ENCODE results near the gene MMADHC.
"Not testable (repeated sequence)": the region's sequence is repeated elsewhere in the genome, so short reads cannot be mapped to it uniquely, and the experiment has no call there.

The MMADHC gene

GRCh38 chr2:149594411-149594810, 6.8 kb upstream of the MMADHC start:
- DNase-seq, result no peak

- DNase-seq, result no peak
Observed at GRCh38 chr2:149587950-149588487, 444 bp upstream of the MMADHC start.

DNA sequence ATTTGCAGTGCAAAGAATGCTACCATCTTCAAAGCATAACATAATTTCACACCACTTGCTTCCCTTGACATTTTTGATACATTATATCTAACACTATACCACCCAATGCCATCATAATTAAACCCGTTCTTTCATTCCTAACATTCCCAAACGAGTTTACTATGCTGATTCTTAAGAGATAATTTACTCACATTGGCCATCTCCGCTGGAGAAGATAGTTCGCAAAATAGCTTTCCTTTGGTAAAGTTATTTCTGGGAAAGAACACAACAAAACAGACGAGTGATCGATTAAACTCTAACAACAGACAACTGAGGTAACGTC, 716 bp downstream of the MMADHC start:
- no peak for DNase-seq

GRCh38 chr2:149586063-149586462, 1.5 kb downstream of the MMADHC start:
- no peak for DNase-seq

DNA sequence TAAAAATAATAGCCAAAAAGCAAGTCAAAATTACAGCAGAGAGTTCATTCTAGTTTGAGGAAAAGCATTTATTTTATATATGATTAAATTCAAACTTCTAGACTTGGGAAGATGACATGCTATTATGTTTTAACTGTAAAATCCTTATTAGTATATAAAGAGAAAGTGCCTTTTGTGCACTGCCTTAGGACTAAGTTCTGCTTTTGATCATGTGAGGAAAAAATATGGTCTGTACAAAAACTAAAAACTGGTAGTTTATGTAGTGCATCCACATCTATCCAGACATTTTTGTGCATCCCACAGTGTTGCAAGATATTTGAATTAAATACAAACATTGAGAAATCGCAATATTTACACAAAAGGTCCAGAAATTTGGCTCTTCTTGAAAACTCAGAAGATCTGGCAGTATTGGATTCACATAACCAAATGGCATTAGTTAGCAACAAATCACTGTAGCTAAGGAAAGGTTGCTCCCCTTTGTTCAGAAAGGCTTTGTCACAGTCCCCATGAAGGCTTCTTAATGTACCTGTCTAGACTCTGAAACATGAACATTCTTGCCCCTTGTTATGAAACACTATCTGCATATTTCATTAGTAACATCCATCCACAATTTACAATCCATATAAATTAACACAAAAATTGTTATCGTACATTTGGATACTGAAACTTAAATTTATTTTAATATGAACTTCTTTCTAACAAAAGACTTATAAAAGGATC, 2.2 kb downstream of the MMADHC start:
- no peak for DNase-seq

DNA sequence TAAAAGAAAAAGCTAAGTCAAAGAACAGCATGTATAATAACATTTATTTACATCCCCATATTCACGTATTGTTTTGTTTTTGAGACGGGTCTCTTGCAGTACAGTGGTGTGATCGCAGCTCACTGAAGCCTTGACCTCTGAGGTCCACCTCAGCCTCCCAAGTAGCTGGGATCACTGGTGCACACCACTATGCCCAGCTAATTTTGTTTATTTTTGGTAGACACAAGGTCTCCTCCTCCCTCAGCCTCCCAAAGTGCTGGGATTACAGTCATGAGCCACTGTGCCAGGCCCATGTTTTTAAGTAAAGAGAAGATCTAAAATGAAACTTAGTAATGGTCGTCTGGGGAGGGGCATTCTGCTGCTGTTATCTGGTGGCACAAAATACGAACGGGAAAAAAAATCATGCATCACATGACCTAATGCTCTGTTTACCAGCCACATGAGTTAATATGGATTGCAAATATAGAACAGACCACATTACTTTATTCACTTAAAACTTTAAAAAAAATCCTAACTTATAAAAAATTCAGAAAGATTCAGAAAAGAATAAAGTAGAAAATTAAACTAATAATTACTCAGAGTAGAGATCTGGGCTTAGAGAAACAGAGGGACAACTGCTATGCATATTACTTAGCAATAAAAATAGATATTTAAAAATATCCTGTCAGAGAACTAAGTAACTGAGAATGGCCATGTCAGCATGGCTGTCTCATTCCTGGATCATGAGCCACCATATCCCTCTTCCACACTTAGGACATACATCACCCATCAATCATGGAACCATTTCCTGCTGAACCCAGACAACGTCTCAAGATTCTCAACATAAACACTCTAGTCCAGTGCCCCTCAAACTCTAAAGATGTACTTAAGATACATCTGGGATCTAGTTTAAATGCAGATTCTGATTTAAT, 7.3 kb downstream of the MMADHC start:
- no peak for DNase-seq

- no peak for DNase-seq
Observed at GRCh38 chr2:149577269-149577668, 10.3 kb downstream of the MMADHC start.

DNA sequence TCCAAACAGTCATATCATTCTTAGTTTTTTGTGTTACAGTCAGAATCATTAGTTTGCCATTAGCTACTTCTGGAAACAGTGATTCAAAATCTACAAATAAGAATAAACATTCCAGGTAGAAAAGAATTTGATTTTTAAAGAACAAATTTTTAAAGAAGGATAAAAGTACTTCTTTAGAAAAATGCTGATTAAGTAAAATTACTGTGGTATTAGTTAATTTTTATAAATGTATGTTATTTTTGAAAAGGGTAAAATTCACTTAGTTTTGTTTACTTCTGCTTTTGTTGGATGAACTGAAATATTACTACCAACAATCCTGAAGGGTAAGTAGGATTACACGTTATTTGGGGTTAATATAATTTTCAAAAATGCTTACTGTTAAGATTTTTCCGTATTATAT, 11.8 kb downstream of the MMADHC start:
- no peak for DNase-seq

DNA sequence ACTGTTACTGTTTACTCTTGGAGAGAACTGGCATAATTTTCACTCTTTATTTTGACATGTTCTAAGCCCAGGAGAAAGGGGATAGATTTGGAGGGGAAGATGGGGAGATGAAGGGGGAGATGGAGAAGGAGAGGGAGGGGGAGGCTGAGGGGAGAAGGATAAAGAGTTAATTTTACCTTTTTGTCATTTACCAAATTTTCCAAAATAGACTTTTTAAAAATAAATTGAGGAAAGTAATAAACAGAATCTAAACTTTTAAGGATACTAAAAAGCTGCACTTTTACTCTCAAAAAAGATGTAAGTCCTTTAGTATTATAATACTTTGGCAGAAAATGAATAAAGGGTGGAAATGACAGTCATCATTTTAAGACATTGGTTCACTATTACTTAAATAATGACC, 12.3 kb downstream of the MMADHC start:
- no peak for DNase-seq

DNA sequence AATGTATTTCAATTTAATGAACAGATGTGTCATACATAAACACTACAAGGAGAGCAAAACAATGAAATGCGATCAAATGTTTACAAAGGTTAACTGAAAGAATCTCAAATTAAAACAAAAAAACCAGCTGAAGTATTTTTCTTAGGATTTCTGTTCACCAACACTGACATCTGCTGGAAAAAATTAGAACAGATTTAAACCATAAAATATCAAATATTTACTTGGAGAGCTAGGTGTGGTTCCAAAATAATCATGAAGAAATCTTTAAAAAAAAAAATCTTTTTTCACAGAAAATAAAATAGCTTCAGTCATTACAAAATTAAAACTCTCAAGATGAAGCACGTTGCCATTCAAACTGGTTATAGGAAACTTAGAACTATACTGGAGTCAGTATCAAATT, 13.8 kb downstream of the MMADHC start:
- no peak for DNase-seq

DNA sequence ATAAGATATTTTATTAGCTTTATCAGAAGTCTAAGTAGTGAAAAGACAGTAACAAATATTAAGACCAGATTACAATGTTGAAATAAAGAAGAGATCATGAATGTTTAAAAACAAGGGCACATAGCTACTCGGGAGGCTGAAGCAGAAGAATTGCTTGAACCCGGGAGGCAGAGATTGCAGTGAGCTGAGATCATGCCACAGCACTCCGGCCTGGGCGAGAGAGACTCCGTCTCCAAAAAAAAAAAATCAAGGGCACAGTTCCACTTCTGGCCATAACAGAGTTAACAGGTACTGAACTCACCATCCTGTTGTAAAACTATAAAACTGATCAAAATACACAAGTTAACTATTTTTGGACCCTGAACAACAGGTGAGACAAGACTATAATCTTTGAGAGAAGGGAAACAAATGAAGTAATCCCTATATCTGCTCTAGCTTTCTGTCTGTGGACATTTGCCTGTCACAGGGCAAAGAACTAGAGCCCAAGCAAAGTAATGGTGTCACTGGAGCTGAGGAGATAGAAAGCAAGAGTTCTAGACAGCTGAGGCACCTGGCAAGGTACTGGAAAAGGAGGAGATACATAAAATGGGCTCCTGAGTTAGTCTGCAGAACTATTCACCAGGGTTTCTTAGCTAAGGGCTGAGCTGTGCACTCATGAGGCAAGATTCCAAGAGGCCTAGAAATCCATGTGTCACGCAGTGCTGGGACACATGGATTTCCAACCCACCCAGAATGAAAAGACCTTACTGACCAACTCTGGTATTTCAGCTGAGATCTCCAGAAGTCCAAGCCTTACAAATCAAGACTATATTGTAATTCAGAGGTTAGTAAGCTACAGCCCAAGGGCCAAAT, 15.2 kb downstream of the MMADHC start:
- DNase-seq, result no peak

- no peak for DNase-seq
Observed at GRCh38 chr2:149568138-149568537, 19.4 kb downstream of the MMADHC start.

DNA sequence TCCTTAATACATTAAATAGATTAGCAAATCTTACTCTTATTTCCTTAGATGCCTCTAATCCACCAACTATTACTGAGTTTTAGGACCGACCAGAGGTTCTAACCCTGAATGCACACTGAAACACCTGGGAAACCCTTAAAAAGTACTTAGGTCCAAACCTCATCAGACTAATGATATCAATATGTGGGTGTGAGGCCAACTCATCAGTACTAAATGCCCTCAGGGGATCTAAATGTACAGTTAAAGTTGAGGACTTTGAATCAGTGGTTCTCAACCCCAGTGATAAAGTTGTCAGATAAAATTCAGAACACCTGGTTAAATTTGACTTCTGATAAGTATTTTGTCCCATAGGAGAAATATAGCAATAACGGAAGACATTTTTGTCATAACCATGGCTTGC, 20.9 kb downstream of the MMADHC start:
- no peak for DNase-seq

DNA sequence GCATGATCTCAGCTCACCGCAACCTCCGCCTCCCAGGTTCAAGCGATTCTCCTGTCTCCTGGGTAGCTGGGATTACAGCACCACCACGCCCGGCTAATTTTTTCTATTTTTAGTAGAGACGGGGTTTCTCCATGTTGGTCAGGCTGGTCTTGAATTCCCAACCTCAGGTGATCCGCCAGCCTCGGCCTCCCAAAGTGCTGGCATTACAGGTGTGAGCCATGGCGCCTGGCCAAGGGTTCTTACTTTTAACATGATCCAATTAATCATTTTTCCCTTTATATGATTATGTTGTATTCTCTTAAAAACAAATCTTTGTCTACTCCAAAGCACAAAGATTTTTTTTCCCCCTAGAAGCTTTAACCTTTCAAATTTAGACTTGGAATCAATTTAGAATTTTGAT, 21.9 kb downstream of the MMADHC start:
- not testable (repeated sequence) for DNase-seq

DNA sequence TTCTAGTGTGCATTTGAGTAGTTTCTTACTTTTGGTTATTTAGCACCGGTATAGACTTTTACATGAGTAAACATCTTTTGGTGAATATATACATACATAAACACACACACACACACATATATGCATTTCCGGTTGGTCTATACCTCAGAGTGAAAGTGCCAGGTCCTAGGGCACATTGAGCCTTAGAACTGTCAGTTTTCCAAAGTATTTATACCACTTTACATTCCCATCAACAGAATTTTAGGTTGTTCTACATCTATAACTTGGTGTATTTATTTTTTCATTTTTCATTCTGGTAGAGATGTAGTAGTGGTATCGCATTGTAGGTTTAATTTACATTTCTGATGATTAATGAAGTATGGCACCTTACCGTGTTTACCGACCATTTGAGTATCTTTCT, 22.6 kb downstream of the MMADHC start:
- DNase-seq, result no peak

- no peak for DNase-seq
Observed at GRCh38 chr2:149564097-149564496, 23.5 kb downstream of the MMADHC start.

DNA sequence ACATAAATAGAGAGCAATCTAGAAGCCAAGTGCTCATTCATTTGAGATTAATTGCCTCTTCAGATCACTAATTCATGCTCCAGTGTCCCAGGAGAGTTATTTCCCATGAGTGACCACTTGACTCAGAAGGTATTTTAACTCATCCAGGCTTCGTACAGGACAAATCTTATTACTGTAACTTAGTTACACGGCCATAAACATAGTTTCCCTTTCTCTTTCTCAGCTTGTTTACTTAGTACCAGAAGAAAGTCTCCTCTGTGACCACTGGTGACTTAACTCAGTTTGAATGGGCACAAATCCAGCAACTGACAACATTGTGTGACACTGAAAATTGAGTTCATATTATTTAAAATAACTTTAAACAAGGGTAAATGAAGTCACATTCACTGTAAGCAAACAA, 25.3 kb downstream of the MMADHC start:
- no peak for DNase-seq

GRCh38 chr2:149561309-149561926, 26.2 kb downstream of the MMADHC start:
- DNase-seq, result peak; percentile 33

DNA sequence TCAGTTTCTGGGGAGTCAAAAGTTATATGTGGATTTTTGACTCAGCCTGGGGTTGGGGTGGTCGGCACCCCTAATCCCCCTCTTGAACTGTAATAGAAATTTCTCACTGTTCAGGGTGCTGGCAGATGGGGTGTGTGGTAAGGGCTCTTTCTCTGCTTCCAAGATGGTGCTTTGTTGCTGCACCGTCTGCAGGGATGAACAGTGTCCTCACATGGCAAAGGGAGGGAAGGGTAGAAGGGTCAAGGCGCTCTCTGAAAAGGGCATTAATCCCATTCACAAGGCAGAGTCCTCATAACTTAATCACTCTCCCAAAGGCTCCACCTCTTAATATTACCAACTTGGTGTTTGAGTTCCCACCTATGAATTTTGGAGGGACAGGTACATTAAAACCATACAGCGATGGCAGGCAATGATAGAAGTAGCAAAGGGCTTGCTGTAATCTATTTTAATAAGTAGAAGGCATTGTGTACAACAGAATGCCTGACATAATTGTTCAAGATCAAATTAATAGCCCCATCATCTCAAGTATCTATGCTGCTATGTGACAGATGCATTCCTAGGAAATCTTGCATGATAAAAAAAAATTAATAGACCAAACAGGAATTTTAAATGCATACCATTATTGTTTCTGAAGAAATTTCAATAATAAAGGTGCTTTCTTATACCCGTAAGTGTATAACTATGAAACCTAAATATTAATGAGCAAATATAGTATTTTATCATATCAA, 28.1 kb downstream of the MMADHC start:
- DNase-seq, result no peak

GRCh38 chr2:149556452-149556851, 31.1 kb downstream of the MMADHC start:
- no peak for DNase-seq

DNA sequence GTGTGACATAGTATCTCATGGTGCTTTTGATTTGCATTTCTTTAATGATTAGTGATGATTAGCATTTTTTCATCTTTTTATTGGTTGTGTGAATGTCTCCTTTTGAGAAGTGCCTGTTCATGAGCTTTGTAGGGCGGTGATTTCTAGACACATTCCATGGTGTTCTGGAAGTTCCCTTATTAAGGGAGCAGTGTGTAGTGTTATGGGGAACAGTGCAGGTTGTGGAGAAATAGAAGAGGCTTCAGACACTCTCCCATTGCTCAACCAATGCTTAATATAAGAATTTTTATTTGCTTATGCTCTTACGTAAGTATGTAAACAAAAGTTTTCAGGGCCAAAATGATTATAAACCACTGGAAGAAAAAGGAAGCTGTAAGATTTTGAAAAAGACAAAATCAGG, 34.7 kb downstream of the MMADHC start:
- DNase-seq, result no peak

DNA sequence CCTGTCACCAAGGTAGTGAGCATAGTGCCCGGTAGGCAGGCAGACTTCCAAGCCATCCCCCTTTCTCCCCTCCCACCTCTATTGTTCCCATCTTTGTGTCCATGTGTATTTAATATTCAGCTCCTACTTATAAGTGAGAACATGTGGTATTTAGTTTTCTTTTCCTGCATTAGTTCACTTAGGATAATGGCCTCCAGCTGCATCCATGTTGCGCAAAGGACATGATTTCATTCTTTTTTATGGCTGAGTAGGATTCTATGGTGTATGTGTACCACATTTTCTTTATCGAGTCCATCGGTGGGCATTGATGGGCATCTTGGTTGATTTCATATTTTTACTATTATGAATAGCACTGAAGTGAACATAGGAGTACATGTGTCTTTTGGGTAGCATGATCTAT, 35.3 kb downstream of the MMADHC start:
- DNase-seq, result no peak
